Loucy (cell line): ENCODE results near the gene LTK.

ENCODE experiments used
- H2AFZ ChIP-seq: fragments of 200-600 bp; sonication (generic); 2 replicates; pipeline ENCODE4 v1.6.0; 2016; ENCODE audit warnings: antibody characterized with exemption, mild to moderate bottlenecking, low read length, moderate library complexity
- H3F3A ChIP-seq: fragments of 200-600 bp; 2 replicates; pipeline ENCODE4 v1.6.0; 2016; ENCODE audit warnings: antibody characterized with exemption, low read depth, mild to moderate bottlenecking
- H3K27me3 ChIP-seq: fragments of 200-600 bp; sonication (generic); 2 replicates; pipeline ENCODE4 v1.6.1; 2014; ENCODE audit warnings: low read length, mild to moderate bottlenecking; ENCODE audit not compliant: insufficient read depth, poor library complexity, severe bottlenecking
- H3K36me3 ChIP-seq: fragments of 200-600 bp; sonication (generic); 2 replicates; pipeline ENCODE4 v1.6.1; 2016; ENCODE audit warnings: low read length; ENCODE audit not compliant: insufficient read depth
- H3K4me1 ChIP-seq: fragments of 200-600 bp; sonication (generic); 2 replicates; pipeline ENCODE4 v1.5.1; 2014; ENCODE audit warnings: low read length, mild to moderate bottlenecking; ENCODE audit not compliant: insufficient read depth, poor library complexity, severe bottlenecking
- H3K4me2 ChIP-seq: fragments of 200-600 bp; sonication (generic); 2 replicates; pipeline ENCODE4 v1.6.0; 2014; ENCODE audit warnings: antibody characterized with exemption, low read length, low read depth, mild to moderate bottlenecking; ENCODE audit not compliant: poor library complexity, severe bottlenecking
- H3K4me3 ChIP-seq: fragments of 200-600 bp; sonication (generic); 2 replicates; pipeline ENCODE4 v1.5.1; 2014; ENCODE audit warnings: low read length, mild to moderate bottlenecking, mixed read lengths; ENCODE audit not compliant: poor library complexity, severe bottlenecking
- H3K79me2 ChIP-seq: fragments of 200-600 bp; sonication (generic); 2 replicates; pipeline ENCODE4 v1.6.1; 2014; ENCODE audit warnings: low read length; ENCODE audit not compliant: insufficient read depth
- H3K9ac ChIP-seq: fragments of 200-600 bp; sonication (generic); 2 replicates; pipeline ENCODE4 v1.6.0; 2014; ENCODE audit warnings: mild to moderate bottlenecking, low read depth, low read length, moderate library complexity; ENCODE audit not compliant: poor library complexity, severe bottlenecking
- H3K9me2 ChIP-seq: fragments of 200-600 bp; sonication (generic); replicated peaks from 2 replicates; pipeline ENCODE4 v1.6.1; 2016; ENCODE audit warnings: low read depth, low read length, mixed read lengths
- H3K9me3 ChIP-seq: fragments of 200-600 bp; sonication (generic); 2 replicates; pipeline ENCODE4 v1.6.1; 2014; ENCODE audit warnings: mild to moderate bottlenecking, antibody characterized with exemption, low read length, low read depth; ENCODE audit not compliant: insufficient read depth
- H4K20me1 ChIP-seq: fragments of 200-600 bp; sonication (generic); 2 replicates; pipeline ENCODE4 v1.6.0; 2014; ENCODE audit warnings: antibody characterized with exemption, low read length, mild to moderate bottlenecking; ENCODE audit not compliant: insufficient read depth, poor library complexity, severe bottlenecking
- CTCF ChIP-seq: fragments of 200-600 bp; sonication (generic); conservative IDR thresholded peaks from 2 replicates; pipeline ENCODE4 v1.5.1; 2014; ENCODE audit warnings: mild to moderate bottlenecking, antibody characterized with exemption, low read length
- EZH2phosphoT487 ChIP-seq: fragments of 200-600 bp; IDR thresholded peaks from 2 replicates; pipeline ENCODE4 v1.6.1; 2018; ENCODE audit warnings: antibody characterized with exemption, mild to moderate bottlenecking, moderate library complexity, borderline replicate concordance

Gene LTK

GRCh38 chr15:41513506-41514227 is at the start of gene LTK:
TSS of gene LTK (minus strand) at chr15:41513827. CDS start at chr15:41513709, 118 bp downstream.
- Histone ChIP-seq H3F3A (no peaks in the 10 kb centered on the region), H3K4me2 (peak within 1 kb of the TSS; percentile 70), H3K79me2 (no peaks in the 10 kb centered on the region; the same call in 1 of the 2 replicates), H3K9ac (peak within 1 kb of the TSS; percentile 59), H2AFZ (peak within 1 kb of the TSS; percentile 80), H3K27me3 (no peaks in the 10 kb centered on the region), H3K4me3 (peak within 1 kb of the TSS; percentile 72), H3K4me1 (peaks cover 6% of the 10 kb centered on the region), H4K20me1 (no peaks in the 10 kb centered on the region), H3K36me3 (no peaks in the 10 kb centered on the region), H3K9me2 (no peaks in the 10 kb centered on the region), H3K9me3 (no peaks in the 10 kb centered on the region)
- TF ChIP-seq EZH2phosphoT487 (no peak), CTCF (no peak)

- Histone ChIP-seq H3K4me3 (no peak overlapping the region), H3K4me1 (peaks cover 39% of the 10 kb centered on the region)
Measured at GRCh38 chr15:41562784-41563198, 49.2 kb upstream of the LTK start.

GRCh38 chr15:41562244-41562643 is 48.6 kb upstream of the LTK start:
- H4K20me1 ChIP-seq = no peaks in the 10 kb centered on the region
- no peaks in the 10 kb centered on the region for H3K36me3 ChIP-seq
- no peak overlapping the region for H3K9ac ChIP-seq
- no peaks in the 10 kb centered on the region for H3K9me3 ChIP-seq
- no peak overlapping the region for H3K4me2 ChIP-seq
- H3K9me2 ChIP-seq = no peaks in the 10 kb centered on the region
- no peaks in the 10 kb centered on the region for H3K79me2 ChIP-seq
- H3F3A ChIP-seq = peaks cover 5% of the 10 kb centered on the region; the same call in 1 of the 2 replicates
- no peak overlapping the region for H3K4me3 ChIP-seq
- no peaks in the 10 kb centered on the region for H3K27me3 ChIP-seq
- no peak for TF ChIP-seq CTCF
- TF ChIP-seq EZH2phosphoT487 = no peak
- H2AFZ ChIP-seq = no peak overlapping the region
- peaks cover 41% of the 10 kb centered on the region for H3K4me1 ChIP-seq

More at GRCh38 chr15:41562784-41563198, 49.2 kb upstream of the LTK start:
- H3K9ac ChIP-seq = no peak overlapping the region
- H2AFZ ChIP-seq = no peak overlapping the region
- no peaks in the 10 kb centered on the region for H4K20me1 ChIP-seq
- no peaks in the 10 kb centered on the region for H3K9me2 ChIP-seq
- TF ChIP-seq CTCF (no peak), EZH2phosphoT487 (no peak)
- no peaks in the 10 kb centered on the region for H3K9me3 ChIP-seq
- no peaks in the 10 kb centered on the region for H3K79me2 ChIP-seq
- no peaks in the 10 kb centered on the region for H3K27me3 ChIP-seq
- H3K36me3 ChIP-seq = no peaks in the 10 kb centered on the region
- peaks cover 5% of the 10 kb centered on the region; the same call in 1 of the 2 replicates for H3F3A ChIP-seq
- H3K4me2 ChIP-seq = no peak overlapping the region
